GM10847 (cell line): ENCODE measurements around the gene RAB10.

ENCODE experiments used
- POLR2A ChIP-seq: IDR thresholded peaks from 2 replicates; pipeline ENCODE4 v1.6.1; 2011; ENCODE audit not compliant: insufficient read length; ENCODE audit errors: extremely low read depth

Gene RAB10

DNA sequence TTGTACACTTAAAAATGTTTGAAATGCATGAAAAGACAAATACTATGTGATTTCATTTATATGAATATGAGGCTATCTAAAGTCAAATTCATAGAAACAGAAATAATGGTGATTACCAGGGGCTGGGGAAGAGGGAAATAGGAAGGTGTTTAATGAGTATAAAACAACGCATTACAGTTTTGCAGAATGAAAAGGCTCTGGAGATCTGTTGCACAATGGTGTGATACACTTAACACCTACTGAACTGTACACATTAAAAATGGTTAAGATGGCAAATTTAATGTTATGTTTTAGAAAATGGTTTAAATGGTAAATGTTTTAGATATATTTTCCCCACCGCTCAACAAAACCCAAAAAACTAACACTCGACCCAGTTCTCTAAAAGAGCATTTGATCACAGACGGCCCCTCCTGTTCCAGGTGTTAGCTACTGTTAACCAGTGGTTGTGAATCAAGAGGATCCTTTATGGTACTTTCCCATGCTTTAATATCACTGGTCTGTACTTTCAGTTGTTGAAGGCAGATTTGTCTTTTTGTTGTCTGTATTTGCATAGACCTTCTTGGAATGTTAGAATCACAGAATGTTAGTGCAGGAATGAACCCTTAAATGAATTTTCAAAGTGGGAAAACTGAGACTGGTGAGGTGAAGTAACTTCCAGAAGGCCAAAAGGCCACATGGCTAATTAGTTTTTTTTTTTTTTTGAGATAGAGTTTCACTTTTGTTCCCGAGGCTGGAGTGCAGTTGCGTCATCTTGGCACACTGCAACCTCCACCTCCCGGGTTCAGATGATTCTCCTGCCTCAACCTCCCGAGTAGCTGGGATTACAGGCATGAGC lies 10.2 kb downstream of the RAB10 start:
- no peak for TF ChIP-seq POLR2A

DNA sequence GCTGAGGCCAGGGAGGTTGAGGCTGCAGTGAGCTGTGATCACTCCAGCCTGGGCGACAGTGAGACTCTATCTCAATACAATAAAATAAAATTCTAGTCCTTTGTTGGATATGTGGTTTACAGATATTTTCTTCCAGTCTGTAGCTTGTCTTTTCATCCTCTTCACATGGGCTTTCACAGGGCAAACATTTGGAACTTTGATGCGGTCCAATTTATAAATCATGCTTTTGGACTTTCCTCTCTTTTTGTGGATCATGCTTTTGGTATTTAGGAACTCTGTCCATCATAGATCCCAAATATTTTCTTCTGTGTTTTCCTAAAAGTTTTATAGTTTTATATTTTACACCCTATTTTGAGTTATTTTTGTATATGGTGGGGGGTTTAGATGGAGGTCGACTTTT lies 14.9 kb downstream of the RAB10 start:
- TF ChIP-seq POLR2A = no peak

DNA sequence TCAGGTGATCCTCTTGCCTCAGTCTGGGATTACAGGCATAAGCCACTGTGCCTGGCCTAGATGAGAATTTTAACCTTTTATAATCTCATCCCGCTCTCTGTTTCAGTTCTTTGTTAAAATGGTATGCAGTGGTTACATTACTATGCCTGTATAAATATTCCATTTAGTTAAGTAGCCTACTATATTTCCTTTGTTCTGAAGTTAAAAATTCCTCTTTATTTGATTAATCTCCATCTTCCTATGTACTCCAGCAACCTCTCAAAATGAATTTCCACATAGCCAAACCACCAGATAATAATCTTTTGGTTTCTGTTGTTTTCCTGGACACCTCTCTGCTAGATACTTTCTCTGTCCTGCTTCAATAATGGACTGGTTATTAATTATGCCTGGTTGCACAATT lies 15.8 kb downstream of the RAB10 start:
- TF ChIP-seq POLR2A = no peak

DNA sequence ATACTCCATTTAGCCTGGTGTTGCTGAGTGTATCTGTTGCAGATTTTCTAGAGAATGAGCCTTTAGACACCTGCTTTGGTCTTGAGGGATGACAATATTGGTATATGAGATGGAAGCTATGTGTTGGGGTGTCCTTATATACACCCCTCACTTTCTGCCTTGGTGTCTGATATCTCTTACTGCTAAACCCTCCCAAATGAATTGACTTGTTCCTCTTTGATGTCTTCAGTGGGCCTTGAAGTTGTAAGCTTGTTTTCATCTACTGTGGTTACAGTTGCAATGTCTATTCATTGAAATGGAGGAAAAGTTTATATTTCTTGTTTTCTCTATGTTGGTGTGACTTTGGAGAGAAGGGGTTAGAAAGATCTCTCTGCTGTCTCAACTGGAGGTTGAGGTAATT lies 18.9 kb downstream of the RAB10 start:
- no peak for TF ChIP-seq POLR2A

DNA sequence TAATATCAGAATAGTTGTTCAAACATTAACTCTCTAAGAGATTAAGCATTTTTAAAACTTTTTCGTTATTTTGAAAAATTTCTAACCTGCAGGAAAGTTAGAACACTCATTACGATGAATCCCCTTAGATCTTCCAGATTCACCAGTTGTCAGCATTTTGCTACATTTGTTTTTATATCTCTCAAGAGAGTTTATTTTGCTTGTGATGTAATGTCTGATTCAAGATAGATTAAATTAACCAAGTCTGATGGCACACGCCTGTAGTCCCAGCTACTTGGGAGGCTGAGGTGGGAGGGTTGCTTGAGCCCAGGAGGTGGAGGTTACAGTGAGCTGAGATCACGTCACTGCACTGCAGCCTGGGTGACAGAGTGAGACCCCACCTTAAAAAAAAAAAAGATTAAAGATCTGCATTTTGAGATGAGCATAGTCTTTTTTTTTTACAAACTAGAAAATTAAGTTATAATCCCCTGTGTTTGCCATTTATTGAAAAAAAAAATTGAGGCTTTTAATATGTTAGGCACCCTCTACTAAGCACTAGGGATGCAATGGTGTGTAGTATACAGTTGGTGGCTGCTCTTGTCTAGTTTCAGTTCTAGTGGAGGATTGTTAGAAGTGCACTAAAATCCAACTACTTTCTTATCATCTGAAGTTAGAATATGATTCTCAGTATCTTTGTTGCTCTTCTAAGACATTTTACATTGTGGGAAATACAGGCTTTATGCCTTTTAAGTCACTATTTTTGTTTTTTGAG lies 20.9 kb downstream of the RAB10 start:
- TF ChIP-seq POLR2A = no peak

DNA sequence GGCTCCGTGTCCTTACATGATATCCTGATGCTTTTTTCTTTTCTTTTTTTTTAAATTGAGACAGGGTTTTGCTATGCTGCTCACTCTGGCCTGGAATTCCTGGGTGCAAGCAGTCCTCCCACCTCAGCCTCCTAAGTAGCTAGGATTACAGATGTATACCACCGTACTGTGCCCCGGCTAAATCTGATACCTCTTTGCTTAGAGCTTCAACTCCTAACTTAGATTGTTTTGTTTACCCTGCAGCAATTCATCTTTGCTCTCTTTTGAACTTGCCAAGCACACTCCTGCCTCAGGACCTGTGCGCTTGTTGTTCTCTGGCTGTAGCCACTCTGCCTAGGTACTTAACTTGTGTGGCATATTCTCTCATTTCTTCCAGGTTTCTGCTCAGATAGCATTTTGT lies 24.5 kb downstream of the RAB10 start:
- no peak for TF ChIP-seq POLR2A

DNA sequence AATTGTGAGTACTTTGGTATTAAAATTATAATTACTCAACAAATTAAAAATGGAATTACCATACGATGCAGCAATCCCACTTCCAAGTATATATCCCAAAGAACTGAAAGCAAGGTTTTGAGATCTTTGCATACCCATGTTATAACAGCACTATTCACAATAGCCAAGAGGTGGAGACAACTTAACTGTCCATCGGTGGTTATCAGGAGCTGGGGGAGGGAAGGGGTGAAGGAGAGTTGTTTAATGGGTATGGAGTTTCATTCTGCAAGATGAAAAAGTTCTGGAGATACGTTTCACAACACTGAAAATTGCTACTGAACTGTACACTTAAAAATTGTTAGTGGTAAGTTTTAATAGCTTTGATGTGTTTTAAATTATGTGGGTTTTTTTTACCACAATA lies 25.7 kb downstream of the RAB10 start:
- TF ChIP-seq POLR2A = no peak

DNA sequence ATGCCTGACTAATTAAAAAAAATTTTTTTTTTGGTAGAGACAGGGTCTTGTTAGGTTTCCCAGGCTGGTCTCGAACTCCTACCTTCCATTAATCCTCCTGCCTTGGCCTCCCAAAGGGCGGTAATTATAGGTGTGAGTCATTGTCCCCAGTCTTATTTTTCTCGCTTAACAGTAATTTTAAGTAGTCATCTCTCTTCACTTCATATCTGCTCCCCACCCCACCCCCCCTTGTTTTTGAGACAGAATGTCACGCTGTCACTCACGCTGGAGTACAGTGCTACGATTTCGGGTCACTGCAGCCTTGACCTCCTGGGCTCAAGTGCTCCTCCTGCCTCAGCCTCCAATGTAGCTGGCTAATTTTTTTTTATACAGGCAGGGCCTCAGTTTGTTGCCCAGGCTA lies 27.7 kb downstream of the RAB10 start:
- no peak for TF ChIP-seq POLR2A

DNA sequence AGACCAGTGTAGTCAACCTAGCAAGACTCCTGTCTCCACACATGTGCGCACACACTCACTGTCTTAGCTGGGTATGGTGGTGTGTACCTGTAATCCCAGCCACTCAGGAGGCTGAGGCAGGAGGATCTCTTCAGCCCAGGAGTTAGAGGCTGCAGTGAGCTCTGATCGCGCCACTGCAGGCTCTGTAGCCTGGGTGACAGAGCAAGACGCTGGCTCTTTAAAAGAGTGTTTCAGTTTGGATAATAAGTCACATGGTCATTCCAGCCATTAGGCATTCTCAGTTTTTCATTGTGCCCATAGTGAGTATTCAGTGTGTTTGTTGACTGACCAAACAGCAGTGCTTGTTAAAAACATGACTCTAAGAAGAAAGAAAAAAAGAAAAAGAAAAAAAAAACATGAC lies 31.0 kb downstream of the RAB10 start:
- no peak for TF ChIP-seq POLR2A

DNA sequence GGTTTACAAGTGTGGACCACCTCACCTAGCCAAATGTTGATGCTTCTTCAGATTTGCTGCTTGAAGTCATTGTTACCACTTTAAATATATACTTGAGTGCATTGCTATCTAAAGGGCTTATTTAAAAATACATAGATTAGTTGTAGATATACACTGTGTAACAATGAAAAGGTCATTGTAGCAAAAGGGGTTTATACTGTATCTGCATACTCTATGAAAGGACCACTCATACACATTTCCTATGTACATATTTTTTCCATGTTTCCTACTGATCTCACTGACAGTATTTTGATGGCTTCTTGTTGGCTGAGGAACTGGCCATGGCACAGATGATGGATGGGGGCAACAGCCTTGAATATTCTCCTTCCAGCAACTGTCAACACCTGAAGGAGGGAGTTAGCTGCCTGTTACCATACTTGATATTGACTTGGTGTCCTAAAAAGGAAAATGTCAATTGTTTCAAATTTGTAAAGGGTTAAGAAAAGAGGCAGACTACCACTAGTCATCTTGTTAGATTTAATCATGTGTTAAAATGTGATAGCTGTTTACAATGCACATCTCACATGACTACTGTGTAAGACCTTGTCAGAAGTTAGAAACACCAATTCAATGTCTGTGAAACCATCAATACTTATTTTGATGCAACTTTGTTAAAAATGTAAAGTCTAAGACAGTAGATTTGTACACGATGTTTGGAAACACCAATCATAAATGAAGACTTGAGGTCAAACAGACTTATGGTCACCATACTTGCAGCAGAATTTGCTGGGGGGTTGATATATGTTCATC lies 33.5 kb downstream of the RAB10 start:
- TF ChIP-seq POLR2A = no peak

DNA sequence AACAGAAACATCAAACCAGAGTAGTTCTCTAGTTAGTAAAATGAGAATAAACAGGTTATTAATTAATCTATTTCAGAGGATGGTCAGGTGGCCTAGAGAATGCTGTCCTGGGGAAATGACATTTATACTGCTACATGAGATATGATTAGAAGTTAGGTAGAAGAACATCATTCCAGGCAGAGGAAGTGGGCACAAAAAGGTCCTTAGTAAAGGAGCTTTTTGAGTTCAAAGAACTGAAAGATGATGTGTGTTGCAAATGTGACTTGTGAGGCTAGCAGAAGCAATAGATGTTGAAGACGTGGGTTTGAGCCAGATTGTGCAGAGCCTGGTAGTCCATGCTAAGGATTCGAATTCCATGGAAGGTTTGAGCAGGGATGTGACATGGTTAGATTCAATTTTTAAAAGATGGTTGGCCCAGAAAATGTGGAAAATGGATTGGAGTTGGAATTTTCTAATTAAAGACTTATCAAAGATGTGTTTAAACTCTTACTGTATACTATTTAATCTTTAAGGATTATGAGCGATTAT lies 34.2 kb downstream of the RAB10 start:
- no peak for TF ChIP-seq POLR2A

DNA sequence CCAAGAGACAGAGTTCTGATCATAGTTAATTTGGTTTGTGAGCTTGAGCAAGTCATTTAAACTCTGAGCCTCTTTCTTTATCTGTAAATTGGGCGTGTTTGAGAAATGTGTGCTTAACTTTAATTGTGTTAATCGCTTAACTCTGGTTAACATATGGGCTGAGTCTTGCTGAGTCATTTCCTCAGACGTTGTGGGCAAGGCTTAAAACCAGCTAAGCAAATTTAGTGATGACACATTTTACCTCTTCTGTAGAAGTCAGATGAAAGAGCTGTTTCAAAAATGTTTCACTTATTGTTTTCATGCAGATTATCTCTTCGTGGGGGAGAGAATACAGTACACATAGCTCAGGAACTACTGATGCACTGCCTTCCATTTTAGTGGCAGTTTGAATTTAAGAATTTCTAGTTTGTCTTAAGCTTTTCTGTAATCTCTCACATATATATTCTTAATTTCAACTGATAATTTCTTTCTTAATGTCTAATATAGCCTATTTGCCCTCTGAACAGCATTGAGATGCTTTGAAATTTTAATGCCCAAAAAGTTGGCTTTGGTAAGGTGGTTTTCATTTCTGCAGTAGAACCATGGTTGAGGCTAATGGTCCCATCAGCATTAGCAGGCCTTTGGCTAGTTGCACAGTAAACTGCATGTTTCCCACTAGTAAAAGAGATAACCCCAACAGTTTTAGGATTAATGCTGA lies 34.9 kb downstream of the RAB10 start:
- TF ChIP-seq POLR2A = no peak

DNA sequence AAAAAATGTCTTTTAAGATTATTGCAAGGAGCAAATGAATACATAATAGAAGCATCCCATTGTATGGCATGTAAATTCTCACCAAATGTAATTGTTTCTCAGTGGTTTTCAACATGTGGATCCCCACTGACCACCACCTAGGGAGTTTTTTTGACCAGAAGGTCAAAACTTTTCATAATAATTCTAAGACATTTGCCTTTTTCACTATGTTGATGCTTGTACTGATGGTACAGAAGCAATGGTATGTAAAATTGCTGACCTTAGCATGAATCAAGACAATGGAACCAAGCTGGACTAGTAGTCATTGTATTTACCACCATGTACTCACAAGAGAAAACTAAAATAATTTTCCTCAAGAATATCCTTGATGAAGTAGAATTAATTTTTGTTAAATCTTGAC lies 36.8 kb downstream of the RAB10 start:
- TF ChIP-seq POLR2A = no peak

DNA sequence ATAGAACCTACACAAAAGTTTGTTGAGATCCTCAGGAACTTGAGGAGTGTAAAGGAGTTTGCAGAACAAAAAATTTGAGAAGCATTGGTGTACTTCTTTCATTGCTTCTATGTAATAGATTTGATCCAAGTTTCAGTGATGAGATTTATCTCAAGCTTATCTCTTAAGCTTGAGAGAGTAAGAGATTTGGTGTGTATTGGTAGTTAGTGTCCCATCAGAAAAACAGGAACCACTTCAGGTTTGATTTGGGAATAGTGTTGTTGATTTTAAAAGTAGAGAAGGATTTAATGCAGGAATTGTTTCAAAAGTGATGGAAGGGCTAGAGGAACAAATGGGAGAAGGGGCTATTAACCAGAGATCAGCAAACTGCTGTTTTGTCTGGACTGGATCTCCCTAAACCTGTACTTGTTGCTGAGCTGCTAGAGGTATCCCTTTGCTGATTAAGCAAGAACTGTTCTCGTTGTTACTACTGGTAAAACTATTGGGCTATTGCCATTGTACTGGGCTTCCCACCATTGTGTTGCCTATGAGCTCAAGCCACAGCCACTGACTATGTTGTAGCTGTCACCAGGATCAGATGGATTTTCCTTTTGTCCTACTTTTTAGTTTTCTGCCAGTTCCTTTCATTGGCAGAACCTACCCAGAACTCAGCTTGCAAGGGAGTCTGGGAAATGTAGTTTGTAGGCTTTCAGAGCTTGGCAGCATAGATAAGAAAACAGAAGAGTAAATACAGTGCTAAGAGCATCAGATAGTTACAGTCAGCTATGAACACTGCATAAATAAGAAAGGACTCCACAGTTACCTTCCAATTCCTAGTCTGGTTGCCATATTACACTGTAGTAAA lies 39.3 kb downstream of the RAB10 start:
- TF ChIP-seq POLR2A = no peak
